ENCODE data around the gene SLC37A1. TPM values are rescaled to one million over a fixed set of nuclear protein-coding genes. Genes with fewer than 3 reads are reported as not detected.
A peak's percentile ranks its signal among the peaks of the same experiment; 100 is the strongest.

Gene SLC37A1
- total RNA-seq, 1 experiment from 2014 or later: 47.1 TPM

DNA sequence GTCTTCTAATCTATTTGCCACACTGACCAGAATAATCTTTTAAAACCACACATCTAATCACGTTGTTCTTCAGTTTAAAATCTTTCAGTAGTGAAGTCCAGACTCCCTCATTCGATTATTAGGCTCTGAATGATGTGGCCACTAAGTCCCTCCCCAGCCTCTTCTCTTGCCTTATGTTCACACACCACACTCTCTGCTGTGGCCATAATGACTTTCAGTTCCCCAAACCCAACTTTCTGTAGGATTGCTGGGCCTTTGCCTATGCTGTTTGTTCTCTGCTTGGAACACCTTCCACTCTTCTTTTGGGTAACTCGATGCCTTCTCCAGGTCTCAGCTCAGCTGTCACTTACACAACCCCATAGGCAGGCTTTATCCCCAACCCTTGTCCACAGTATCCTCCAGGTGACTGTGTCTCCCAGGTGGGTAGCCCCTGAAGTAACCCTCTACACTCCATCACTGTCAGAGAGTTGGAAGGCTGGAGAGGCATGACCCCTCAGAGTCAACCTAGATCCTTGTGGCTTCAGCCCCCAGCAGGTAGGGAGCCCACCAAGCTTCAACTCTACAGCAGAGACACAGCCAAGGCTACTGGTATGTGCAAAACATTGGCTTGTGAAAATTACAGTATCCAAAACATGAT, 8.4 kb upstream of the SLC37A1 start:
- H3K36me3 ChIP-seq (ENCODE audit: insufficient read depth, low read length): no peaks in the 10 kb centered on the region
- peaks cover 20% of the 10 kb centered on the region for H3K4me1 ChIP-seq (ENCODE audit: low read length)
- no peaks in the 10 kb centered on the region for H3K27me3 ChIP-seq (ENCODE audit: low read length)
- no peaks in the 10 kb centered on the region for H3K9me3 ChIP-seq (ENCODE audit: low read length)
- peak; percentile 67 for DNase-seq
- H3K9ac ChIP-seq (ENCODE audit: low read length): no peak overlapping the region
- no peaks in the 10 kb centered on the region for H3K9me2 ChIP-seq (replicated peaks; ENCODE audit: insufficient read depth, low read length)
- H3K79me2 ChIP-seq (ENCODE audit: low read length): no peaks in the 10 kb centered on the region
- no peak overlapping the region for H3K4me3 ChIP-seq (ENCODE audit: low read length)
- H3K4me2 ChIP-seq (ENCODE audit: low read depth, low read length, poor library complexity, severe bottlenecking): no peak overlapping the region
- H4K20me1 ChIP-seq (ENCODE audit: insufficient read depth, low read depth, low read length): no peaks in the 10 kb centered on the region
- no peak overlapping the region for H3K27ac ChIP-seq (ENCODE audit: low read length)
- no peak overlapping the region for H2AFZ ChIP-seq (ENCODE audit: low read length)

DNA sequence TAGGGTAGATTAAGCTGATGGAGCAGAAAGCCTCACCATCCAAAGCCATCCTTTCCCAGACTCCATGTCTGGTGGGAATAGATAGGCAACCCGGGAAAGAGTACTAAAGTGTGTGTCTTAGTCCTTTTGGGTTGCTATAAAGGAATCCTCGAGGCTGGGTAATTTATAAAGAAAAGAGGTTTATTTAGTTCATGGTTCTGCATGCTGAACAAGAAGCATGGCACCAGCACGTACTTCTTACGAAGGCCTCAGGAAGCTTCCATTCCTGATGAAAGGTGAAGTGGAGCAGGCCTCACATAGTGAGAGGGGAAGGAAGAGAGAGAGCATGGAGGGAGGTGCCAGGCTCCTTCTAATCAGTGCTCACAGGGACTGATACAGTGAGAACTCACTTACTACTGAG, 6.2 kb upstream of the SLC37A1 start:
- Histone ChIP-seq H3K4me3 (ENCODE audit: low read length) (no peak overlapping the region), H3K9me3 (ENCODE audit: low read length) (no peaks in the 10 kb centered on the region), H3K9me2 (replicated peaks; ENCODE audit: insufficient read depth, low read length) (no peaks in the 10 kb centered on the region), H3K27me3 (ENCODE audit: low read length) (no peaks in the 10 kb centered on the region), H3K27ac (ENCODE audit: low read length) (no peak overlapping the region), H3K36me3 (ENCODE audit: insufficient read depth, low read length) (no peaks in the 10 kb centered on the region), H3K4me1 (ENCODE audit: low read length) (peaks cover 20% of the 10 kb centered on the region), H2AFZ (ENCODE audit: low read length) (no peak overlapping the region), H3K9ac (ENCODE audit: low read length) (no peak overlapping the region), H4K20me1 (ENCODE audit: insufficient read depth, low read depth, low read length) (no peaks in the 10 kb centered on the region), H3K79me2 (ENCODE audit: low read length) (no peaks in the 10 kb centered on the region), H3K4me2 (ENCODE audit: low read depth, low read length, poor library complexity, severe bottlenecking) (no peak overlapping the region)
- no peak for DNase-seq

DNA sequence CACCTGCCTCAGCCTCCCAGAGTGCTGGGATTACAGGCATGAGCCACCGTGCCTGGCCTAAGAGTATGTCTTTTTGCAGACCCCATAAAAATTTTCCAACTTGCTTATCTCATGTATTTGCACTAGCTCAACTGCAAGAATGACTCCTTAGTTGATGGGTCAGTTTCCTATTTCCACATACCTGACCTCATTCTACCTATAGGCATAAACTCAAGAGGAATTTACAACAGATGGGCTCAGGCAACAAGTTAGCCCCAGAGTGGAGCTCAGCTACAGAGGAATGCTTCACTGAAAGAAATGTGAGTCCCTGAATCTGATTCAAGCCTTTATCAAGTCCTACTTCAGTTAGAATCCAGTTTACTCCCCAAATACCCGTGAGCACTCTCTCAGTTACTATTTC, 5.3 kb upstream of the SLC37A1 start:
- H4K20me1 ChIP-seq (ENCODE audit: insufficient read depth, low read depth, low read length): no peaks in the 10 kb centered on the region
- no peak overlapping the region for H3K4me2 ChIP-seq (ENCODE audit: low read depth, low read length, poor library complexity, severe bottlenecking)
- no peaks in the 10 kb centered on the region for H3K36me3 ChIP-seq (ENCODE audit: insufficient read depth, low read length)
- no peak overlapping the region for H2AFZ ChIP-seq (ENCODE audit: low read length)
- H3K27me3 ChIP-seq (ENCODE audit: low read length): no peaks in the 10 kb centered on the region
- H3K79me2 ChIP-seq (ENCODE audit: low read length): no peaks in the 10 kb centered on the region
- no peak overlapping the region for H3K4me3 ChIP-seq (ENCODE audit: low read length)
- H3K4me1 ChIP-seq (ENCODE audit: low read length): peaks cover 28% of the 10 kb centered on the region
- no peaks in the 10 kb centered on the region for H3K9me2 ChIP-seq (replicated peaks; ENCODE audit: insufficient read depth, low read length)
- no peaks in the 10 kb centered on the region for H3K9me3 ChIP-seq (ENCODE audit: low read length)
- no peak overlapping the region for H3K27ac ChIP-seq (ENCODE audit: low read length)
- DNase-seq: no peak
- no peak overlapping the region for H3K9ac ChIP-seq (ENCODE audit: low read length)

DNA sequence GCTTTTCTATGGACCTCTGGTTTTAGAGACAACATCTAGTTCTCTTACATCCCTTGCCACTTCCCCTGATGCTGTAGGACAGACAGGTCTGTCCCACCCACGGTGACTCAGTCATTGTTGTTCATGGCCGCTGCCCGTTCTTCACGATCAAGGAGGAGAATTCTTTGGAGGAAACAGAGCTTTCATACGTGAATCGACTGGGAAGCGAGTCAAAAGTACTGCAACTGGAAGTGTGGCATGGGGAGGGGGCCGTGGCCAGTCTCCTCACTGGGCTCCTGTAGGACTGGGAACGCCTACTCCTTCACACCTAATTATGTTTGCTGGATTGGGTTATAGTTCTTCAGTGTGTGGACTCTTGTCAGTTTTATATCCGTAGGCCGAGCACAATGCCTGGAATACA, 4.4 kb upstream of the SLC37A1 start:
- no peak overlapping the region for H3K9ac ChIP-seq (ENCODE audit: low read length)
- no peak overlapping the region for H3K27ac ChIP-seq (ENCODE audit: low read length)
- H3K4me1 ChIP-seq (ENCODE audit: low read length): peaks cover 20% of the 10 kb centered on the region
- no peaks in the 10 kb centered on the region for H3K79me2 ChIP-seq (ENCODE audit: low read length)
- no peak overlapping the region for H3K4me3 ChIP-seq (ENCODE audit: low read length)
- no peaks in the 10 kb centered on the region for H3K9me2 ChIP-seq (replicated peaks; ENCODE audit: insufficient read depth, low read length)
- H3K9me3 ChIP-seq (ENCODE audit: low read length): no peaks in the 10 kb centered on the region
- H2AFZ ChIP-seq (ENCODE audit: low read length): no peak overlapping the region
- no peaks in the 10 kb centered on the region for H3K36me3 ChIP-seq (ENCODE audit: insufficient read depth, low read length)
- DNase-seq: no peak
- no peak overlapping the region for H3K4me2 ChIP-seq (ENCODE audit: low read depth, low read length, poor library complexity, severe bottlenecking)
- no peaks in the 10 kb centered on the region for H4K20me1 ChIP-seq (ENCODE audit: insufficient read depth, low read depth, low read length)
- no peaks in the 10 kb centered on the region for H3K27me3 ChIP-seq (ENCODE audit: low read length)

GRCh38 chr21:42512346-42513034, 1.2 kb upstream of the SLC37A1 start:
- H3K27ac ChIP-seq (ENCODE audit: low read length): no peak overlapping the region
- H3K9me2 ChIP-seq (replicated peaks; ENCODE audit: insufficient read depth, low read length): no peaks in the 10 kb centered on the region
- H3K4me2 ChIP-seq (ENCODE audit: low read depth, low read length, poor library complexity, severe bottlenecking): peak overlapping the region; percentile 77
- no peaks in the 10 kb centered on the region for H3K27me3 ChIP-seq (ENCODE audit: low read length)
- H3K4me3 ChIP-seq (ENCODE audit: low read length): peak overlapping the region; percentile 65; the same call in 1 of the 2 replicates
- H3K79me2 ChIP-seq (ENCODE audit: low read length): peaks cover 10% of the 10 kb centered on the region; the same call in 1 of the 2 replicates
- H3K4me1 ChIP-seq (ENCODE audit: low read length): peaks cover 32% of the 10 kb centered on the region
- H3K9me3 ChIP-seq (ENCODE audit: low read length): no peaks in the 10 kb centered on the region
- no peaks in the 10 kb centered on the region for H3K36me3 ChIP-seq (ENCODE audit: insufficient read depth, low read length)
- no peak for DNase-seq
- no peaks in the 10 kb centered on the region for H4K20me1 ChIP-seq (ENCODE audit: insufficient read depth, low read depth, low read length)
- no peak overlapping the region for H2AFZ ChIP-seq (ENCODE audit: low read length)
- peak overlapping the region; percentile 75; the same call in 1 of the 2 replicates for H3K9ac ChIP-seq (ENCODE audit: low read length)

GRCh38 chr21:42513985-42514882, 582 bp downstream of the SLC37A1 start:
- H3K4me2 ChIP-seq (ENCODE audit: low read depth, low read length, poor library complexity, severe bottlenecking): peak overlapping the region; percentile 85
- H3K27ac ChIP-seq (ENCODE audit: low read length): peak overlapping the region; percentile 74
- peak overlapping the region; percentile 88 for H3K4me3 ChIP-seq (ENCODE audit: low read length)
- no peaks in the 10 kb centered on the region for H3K36me3 ChIP-seq (ENCODE audit: insufficient read depth, low read length)
- H3K9me2 ChIP-seq (replicated peaks; ENCODE audit: insufficient read depth, low read length): no peaks in the 10 kb centered on the region
- H2AFZ ChIP-seq (ENCODE audit: low read length): no peak overlapping the region; the same call in 1 of the 2 replicates
- H4K20me1 ChIP-seq (ENCODE audit: insufficient read depth, low read depth, low read length): no peaks in the 10 kb centered on the region
- peaks cover 10% of the 10 kb centered on the region; the same call in 1 of the 2 replicates for H3K79me2 ChIP-seq (ENCODE audit: low read length)
- H3K9me3 ChIP-seq (ENCODE audit: low read length): no peaks in the 10 kb centered on the region
- no peaks in the 10 kb centered on the region for H3K27me3 ChIP-seq (ENCODE audit: low read length)
- DNase-seq: peak; percentile 75
- peak overlapping the region; percentile 89 for H3K9ac ChIP-seq (ENCODE audit: low read length)
- H3K4me1 ChIP-seq (ENCODE audit: low read length): peaks cover 32% of the 10 kb centered on the region

DNA sequence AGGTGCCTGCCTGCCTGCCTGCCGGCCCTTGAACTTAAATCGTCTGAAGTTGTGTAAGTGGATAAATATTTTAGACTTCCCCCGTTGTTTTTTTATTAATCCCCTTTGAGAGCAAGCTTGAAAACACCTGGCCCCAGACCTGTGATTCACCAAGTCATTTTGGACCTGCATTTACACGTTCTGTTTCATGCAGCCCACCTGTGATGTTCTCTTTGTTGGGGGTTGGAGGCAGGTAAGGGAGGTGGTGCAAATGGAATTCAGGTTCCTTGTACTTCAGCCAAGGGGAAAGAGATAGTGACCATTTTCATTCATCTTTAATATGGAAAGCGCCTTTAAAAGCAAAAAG, 1.2 kb downstream of the SLC37A1 start:
- peak overlapping the region; percentile 88 for H3K4me3 ChIP-seq (ENCODE audit: low read length)
- H3K9me2 ChIP-seq (replicated peaks; ENCODE audit: insufficient read depth, low read length): no peaks in the 10 kb centered on the region
- H3K4me1 ChIP-seq (ENCODE audit: low read length): peaks cover 36% of the 10 kb centered on the region
- H3K79me2 ChIP-seq (ENCODE audit: low read length): peaks cover 10% of the 10 kb centered on the region; the same call in 1 of the 2 replicates
- DNase-seq: no peak
- H3K4me2 ChIP-seq (ENCODE audit: low read depth, low read length, poor library complexity, severe bottlenecking): peak overlapping the region; percentile 85
- H3K36me3 ChIP-seq (ENCODE audit: insufficient read depth, low read length): peaks cover 2% of the 10 kb centered on the region; the same call in 1 of the 2 replicates
- H3K9me3 ChIP-seq (ENCODE audit: low read length): no peaks in the 10 kb centered on the region
- H3K27ac ChIP-seq (ENCODE audit: low read length): peak overlapping the region; percentile 74
- H4K20me1 ChIP-seq (ENCODE audit: insufficient read depth, low read depth, low read length): no peaks in the 10 kb centered on the region
- no peaks in the 10 kb centered on the region for H3K27me3 ChIP-seq (ENCODE audit: low read length)
- H2AFZ ChIP-seq (ENCODE audit: low read length): no peak overlapping the region
- H3K9ac ChIP-seq (ENCODE audit: low read length): peak overlapping the region; percentile 89
